ENCODE results near the gene POP4. TPM values are rescaled to one million over a fixed set of nuclear protein-coding genes. Genes with fewer than 3 reads are reported as not detected.

Gene POP4
- total and polyA plus RNA-seq, 4 donors, result 46.6 to 82.5 (median 62.2) TPM

- DNase-seq (no peak), ATAC-seq (ENCODE audit: insufficient read depth, low FRiP score) (no peak)
- no peak overlapping the region for H3K27ac ChIP-seq (ENCODE audit: low read depth in 1 of 2, low read length in 1 of 2)
- H3K36me3 ChIP-seq (ENCODE audit: control insufficient read depth in 4 of 4, insufficient read depth in 4 of 4, low read length in 4 of 4), result no peaks in the 10 kb centered on the region
- TF ChIP-seq CTCF (IDR thresholded peaks at IDR 0.05; ENCODE audit: control extremely low read depth, extremely low read depth), result no peak
- H3K4me1 ChIP-seq (ENCODE audit: control insufficient read depth in 5 of 5, insufficient read depth in 5 of 5, low read length in 5 of 5), result no peaks in the 10 kb centered on the region
- peaks cover 0 to 31% (median 4%) of the 10 kb centered on the region in 3 donors for H3K27me3 ChIP-seq (ENCODE audit: control insufficient read depth in 3 of 3, insufficient read depth in 3 of 3, low read length in 2 of 3)
- peaks cover 0 to 2% (median 0%) of the 10 kb centered on the region in 4 donors for H3K9me3 ChIP-seq (ENCODE audit: control insufficient read depth in 4 of 4, insufficient read depth in 3 of 4, low read length in 3 of 4)
- H3K9ac ChIP-seq (ENCODE audit: insufficient read depth in 1 of 2, low read length in 2 of 2), result no peak overlapping the region
- WGBS, 2 donors, result 63 to 66% methylated on average over 3 of the region's 3 CpGs
- H3K4me3 ChIP-seq, result no peak overlapping the region
These were observed 31.6 kb upstream of the POP4 start for GRCh38 chr19:29574510-29574909.

- no peak for ATAC-seq (ENCODE audit: insufficient read depth, low FRiP score)
- peaks cover 0 to 5% (median 0%) of the 10 kb centered on the region in 4 donors for H3K9me3 ChIP-seq (ENCODE audit: control insufficient read depth in 4 of 4, insufficient read depth in 3 of 4, low read length in 3 of 4)
- WGBS, 2 donors, result 34 to 45% methylated on average over 14 of the region's 14 CpGs
- no peaks in the 10 kb centered on the region for H3K36me3 ChIP-seq (ENCODE audit: control insufficient read depth in 4 of 4, insufficient read depth in 4 of 4, low read length in 4 of 4)
- H3K27me3 ChIP-seq (ENCODE audit: control insufficient read depth in 3 of 3, insufficient read depth in 3 of 3, low read length in 2 of 3), result peaks cover 0 to 31% (median 4%) of the 10 kb centered on the region in 3 donors
- H3K4me1 ChIP-seq (ENCODE audit: control insufficient read depth in 5 of 5, insufficient read depth in 5 of 5, low read length in 5 of 5), result no peaks in the 10 kb centered on the region
- no peak overlapping the region for H3K4me3 ChIP-seq
- no peak overlapping the region for H3K27ac ChIP-seq (ENCODE audit: low read depth in 1 of 2, low read length in 1 of 2)
- H3K9ac ChIP-seq (ENCODE audit: insufficient read depth in 1 of 2, low read length in 2 of 2), result no peak overlapping the region
- no peak for TF ChIP-seq CTCF (IDR thresholded peaks at IDR 0.05; ENCODE audit: control extremely low read depth, extremely low read depth)
- no peak for DNase-seq
These were observed 30.0 kb upstream of the POP4 start for GRCh38 chr19:29576046-29576606.

- TF ChIP-seq CTCF (IDR thresholded peaks at IDR 0.05; ENCODE audit: control extremely low read depth, extremely low read depth), result no peak
- H3K9me3 ChIP-seq (ENCODE audit: control insufficient read depth in 4 of 4, insufficient read depth in 3 of 4, low read length in 3 of 4), result peaks cover 0 to 9% (median 0%) of the 10 kb centered on the region in 4 donors
- peaks cover 0 to 31% (median 4%) of the 10 kb centered on the region in 3 donors for H3K27me3 ChIP-seq (ENCODE audit: control insufficient read depth in 3 of 3, insufficient read depth in 3 of 3, low read length in 2 of 3)
- WGBS, 2 donors, result 59 to 63% methylated on average over 15 of the region's 15 CpGs
- H3K4me3 ChIP-seq, result no peak overlapping the region
- DNase-seq (no peak), ATAC-seq (ENCODE audit: insufficient read depth, low FRiP score) (no peak)
- no peak overlapping the region for H3K27ac ChIP-seq (ENCODE audit: low read depth in 1 of 2, low read length in 1 of 2)
- no peaks in the 10 kb centered on the region for H3K4me1 ChIP-seq (ENCODE audit: control insufficient read depth in 5 of 5, insufficient read depth in 5 of 5, low read length in 5 of 5)
- H3K36me3 ChIP-seq (ENCODE audit: control insufficient read depth in 4 of 4, insufficient read depth in 4 of 4, low read length in 4 of 4), result no peaks in the 10 kb centered on the region
- no peak overlapping the region for H3K9ac ChIP-seq (ENCODE audit: insufficient read depth in 1 of 2, low read length in 2 of 2)
These were observed 29.1 kb upstream of the POP4 start for GRCh38 chr19:29576761-29577648.

Measured in lung (tissue), 12 donors.